Motor neuron (in vitro differentiated cells): ENCODE measurements around the gene CLIP2. TPM values are rescaled to one million over a fixed set of nuclear protein-coding genes. Genes with fewer than 3 reads are reported as not detected.
"Not testable (repeated sequence)": the region's sequence is repeated elsewhere in the genome, so short reads cannot be mapped to it uniquely, and the experiment has no call there.

Source experiments
- ATAC-seq, 8 experiments: fragments of 200-7000 bp; cut with Tn5 transposase; replicated peaks in 6 of 8; 2 replicates each; pipeline ENCODE4 v1.8.0; 2021; ENCODE audit warnings: mild to moderate bottlenecking in 8 of 8, moderate library complexity in 8 of 8
- H3K27ac ChIP-seq, 2 donors: fragments of 250-450 bp; sonication (Bioruptor Pico); 2 replicates each; pipeline ENCODE4 v1.9.0; 2021; ENCODE audit warnings: antibody characterized with exemption in 2 of 2, mild to moderate bottlenecking in 2 of 2, moderate library complexity in 1 of 2
- H3K4me1 ChIP-seq, 2 donors: fragments of 250-450 bp; sonication (Bioruptor Pico); replicated peaks in 1 of 2; 2 replicates each; pipeline ENCODE4 v1.6.1; 2021; ENCODE audit warnings: antibody characterized with exemption in 2 of 2, mild to moderate bottlenecking in 2 of 2, moderate library complexity in 1 of 2
- H3K4me3 ChIP-seq, 5 donors: fragments of 250-450 bp; sonication (Bioruptor Pico); 2 replicates each; pipeline ENCODE4 v1.9.0; 2021; ENCODE audit warnings: antibody characterized with exemption in 5 of 5, mild to moderate bottlenecking in 5 of 5, moderate library complexity in 4 of 5
- WGBS, 10 experiments: fragments of 450-650 bp; shearing (Covaris generic); methylation state at CpG; one replicate each; pipeline ENCODE4 v1.0.0; 2022; 5-methylcytosine and 5-hydroxymethylcytosine counted together
- in situ Hi-C, 9 experiments: fragments of 400-800 bp; cut with MboI; loops; one replicate each; pipeline ENCODE4 v1.15.0; 2021; ENCODE audit warnings: low sequenced_read_pairs in 9 of 9, low pct_unique_long_range_greater_than_20kb in 2 of 9; ENCODE audit not compliant: unreplicated experiment in 9 of 9
- total RNA-seq, 8 experiments: library from RNA; unstranded; fragments of 300-600 nt; gene quantifications; 2 replicates each; pipeline versions ENCODE4 v1.2.3 to v1.2.4, GENCODE V29; 2022

Gene CLIP2
- total RNA-seq, 8 experiments from 2014 or later, result 11.3 to 51.8 (median 32.7) TPM

DNA sequence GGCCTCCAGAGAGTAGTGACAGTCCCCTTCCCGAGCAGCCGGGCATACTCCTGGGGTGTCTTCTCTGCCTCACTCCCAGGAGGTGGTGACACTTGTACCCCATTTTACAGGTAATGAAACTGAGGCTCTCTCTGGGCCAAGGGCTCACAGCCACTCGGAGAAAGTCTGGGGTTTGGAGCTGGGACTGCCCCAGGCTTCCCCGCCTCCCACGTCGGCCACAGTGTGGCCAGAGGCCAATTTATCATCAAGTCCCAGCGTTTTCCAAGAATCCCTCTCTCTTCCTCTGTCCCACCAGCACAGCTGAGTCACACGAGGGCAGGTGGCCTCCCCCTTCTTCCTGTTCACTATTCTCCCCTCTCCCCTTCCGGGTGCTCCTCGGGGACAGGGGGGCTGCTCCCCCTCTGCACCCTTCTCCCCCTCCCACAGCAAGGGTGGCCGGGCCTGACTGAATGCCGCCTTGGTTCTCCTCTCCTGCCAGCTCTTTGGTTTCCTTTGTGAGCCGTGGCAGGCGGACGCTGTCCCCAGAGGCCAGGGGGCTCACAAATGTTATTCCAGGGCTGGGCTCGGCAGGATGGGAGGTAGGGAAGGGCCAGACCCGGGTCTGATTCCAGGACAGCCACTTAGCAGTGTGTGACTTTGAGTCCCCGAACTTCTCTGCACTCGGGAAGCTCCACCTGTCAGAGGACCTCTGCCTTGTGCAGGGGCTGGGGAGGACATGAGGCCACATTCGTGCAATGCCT lies 17.7 kb downstream of the CLIP2 start:
- no peak overlapping the region for H3K4me3 ChIP-seq
- 5 to 39% (median 28%) methylated on average over 2 to 12 of the region's 20 CpGs; no CpG with 5 or more reads in 5 of the 10 experiments for WGBS, 10 experiments
- in situ Hi-C loops, result no loop called here
- peak overlapping the region in 1 of 2 donors; percentile 49 for H3K27ac ChIP-seq
- peak; percentile 51 to 92 (median 85) for ATAC-seq
- H3K4me1 ChIP-seq, result peaks cover 0 to 10% of the 10 kb centered on the region in 2 donors

DNA sequence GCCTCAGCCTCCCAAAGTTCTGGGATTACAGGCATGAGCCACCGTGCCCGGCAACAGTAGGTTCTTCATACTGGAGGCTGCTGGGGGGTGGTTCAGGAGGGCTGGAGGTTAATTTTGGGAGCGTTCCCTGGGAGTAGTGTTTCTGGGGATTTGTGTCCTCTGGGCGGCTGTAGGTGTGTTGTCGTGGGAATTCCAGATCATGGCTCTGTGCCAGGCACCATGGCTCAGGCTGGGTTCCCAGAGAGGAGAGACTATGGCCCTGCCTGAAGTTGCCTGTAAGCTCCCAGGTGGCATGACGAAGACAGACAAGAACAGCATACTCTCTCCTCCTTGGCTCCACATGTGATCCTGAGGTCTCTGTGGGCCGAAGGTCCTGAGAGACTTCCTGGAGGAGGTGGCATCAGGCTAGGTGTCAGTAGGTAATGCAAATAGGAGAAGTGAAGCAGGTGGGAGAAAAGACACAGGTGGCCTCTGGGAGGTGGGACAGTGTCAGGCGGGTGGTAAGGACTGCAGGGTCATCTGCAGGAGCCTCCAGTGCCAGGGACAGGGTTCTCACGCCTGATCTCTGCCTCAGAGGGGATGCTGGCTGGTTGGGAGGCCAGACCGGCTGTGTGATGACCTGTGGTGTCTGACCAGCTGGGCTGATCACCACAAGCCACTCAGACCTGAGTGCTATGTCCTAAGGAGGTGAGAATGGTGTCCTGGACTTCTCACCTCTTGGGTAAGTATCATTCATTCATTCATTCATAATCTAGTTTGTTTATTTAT lies 18.7 kb downstream of the CLIP2 start:
- ATAC-seq, result no peak
- H3K27ac ChIP-seq, result no peak overlapping the region
- no peak overlapping the region for H3K4me3 ChIP-seq
- in situ Hi-C loops, result no loop called here
- H3K4me1 ChIP-seq, result peaks cover 0 to 10% of the 10 kb centered on the region in 2 donors
- 71 to 93% (median 86%) methylated on average over 1 to 5 of the region's 10 CpGs; no CpG with 5 or more reads in 4 of the 10 experiments for WGBS, 10 experiments

DNA sequence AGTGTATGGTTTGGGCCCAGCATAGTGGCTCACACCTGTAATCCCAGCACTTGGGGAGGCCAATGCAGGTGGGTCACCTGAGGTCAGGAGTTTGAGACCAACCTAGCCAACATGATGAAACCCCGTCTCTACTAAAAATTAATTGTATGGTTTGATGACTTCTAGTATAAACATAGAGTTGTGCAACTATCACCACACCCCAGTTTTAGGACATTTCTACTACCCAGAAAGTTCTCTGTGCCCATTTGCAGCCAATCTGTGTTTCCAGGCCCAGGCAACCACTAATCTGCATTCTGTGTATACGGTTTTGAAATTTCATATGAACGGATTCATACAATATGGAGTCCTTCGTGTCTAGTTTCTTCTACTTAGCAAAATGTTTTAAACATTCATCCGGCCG lies 20.0 kb downstream of the CLIP2 start:
- in situ Hi-C loops, result no loop called here
- WGBS, 10 experiments, result 88 to 100% (median 100%) methylated on average over 1 to 6 of the region's 6 CpGs; no CpG with 5 or more reads in 4 of the 10 experiments
- Histone ChIP-seq H3K4me3 (no peak overlapping the region), H3K4me1 (peaks cover 0 to 10% of the 10 kb centered on the region in 2 donors), H3K27ac (no peak overlapping the region)
- no peak for ATAC-seq

DNA sequence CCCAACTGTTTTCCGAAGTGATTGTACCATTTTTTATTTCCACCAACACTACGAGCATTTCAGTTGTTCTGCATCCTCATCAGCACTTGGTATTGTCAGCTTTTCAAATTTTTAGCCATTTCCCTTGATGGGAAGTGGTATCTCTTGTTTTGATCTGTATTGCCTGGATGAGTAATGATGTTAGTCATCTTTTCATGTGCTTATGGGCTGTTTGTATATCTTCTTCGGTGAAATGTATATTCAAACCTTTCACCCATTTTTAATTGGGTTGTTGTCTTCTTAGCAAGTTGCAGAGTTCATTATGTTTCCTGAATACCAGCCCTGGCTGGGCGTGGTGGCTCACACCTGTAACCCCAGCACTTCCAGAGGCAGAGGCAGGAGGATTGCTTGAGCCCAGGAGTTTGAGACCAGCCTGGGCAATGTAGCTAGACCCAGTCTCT lies 22.1 kb downstream of the CLIP2 start:
- H3K27ac ChIP-seq, result no peak overlapping the region
- WGBS, 10 experiments, result 59 to 100% (median 85%) methylated on average over 2 to 4 of the region's 4 CpGs; no CpG with 5 or more reads in 2 of the 10 experiments

DNA sequence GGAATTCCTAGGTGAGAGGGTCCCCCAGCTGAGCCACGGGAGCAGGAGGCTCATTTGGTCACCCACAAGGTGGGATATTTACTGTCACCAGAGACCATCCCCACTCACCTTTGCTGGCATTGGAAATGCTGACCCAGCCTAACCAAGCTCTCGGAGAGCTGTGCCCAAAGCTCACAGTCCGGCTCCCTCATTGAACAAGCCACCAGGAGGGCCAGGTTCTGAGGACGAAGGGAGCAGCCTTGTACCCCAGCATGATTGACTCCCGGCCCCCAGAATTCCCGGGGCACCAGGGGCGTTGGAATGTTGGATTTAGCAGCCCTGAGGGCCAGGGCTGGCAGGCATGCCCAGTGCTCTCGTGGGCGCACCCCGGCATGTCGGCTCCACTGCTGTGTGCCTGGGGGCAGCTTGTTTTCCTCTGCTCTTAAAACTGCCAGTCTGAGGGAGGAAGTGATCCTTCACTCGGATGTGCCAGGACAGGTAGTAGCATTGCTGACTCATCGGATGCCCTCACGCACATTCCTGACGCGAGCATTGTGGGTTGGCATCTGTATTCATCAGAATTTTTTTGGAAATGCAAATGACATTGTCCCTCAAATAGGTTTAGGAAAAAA lies 23.3 kb downstream of the CLIP2 start:
- no peak for ATAC-seq
- 20 to 85% (median 80%) methylated on average over 1 to 10 of the region's 16 CpGs; no CpG with 5 or more reads in 5 of the 10 experiments for WGBS, 10 experiments
- H3K27ac ChIP-seq, result no peak overlapping the region

More for the DNA sequence above, 22.1 kb downstream of the CLIP2 start:
- peaks cover 0 to 14% of the 10 kb centered on the region in 2 donors for H3K4me1 ChIP-seq
- in situ Hi-C loops, result no loop called here
- peak in 1 of 8 experiments; percentile 25 for ATAC-seq
- no peak overlapping the region for H3K4me3 ChIP-seq

DNA sequence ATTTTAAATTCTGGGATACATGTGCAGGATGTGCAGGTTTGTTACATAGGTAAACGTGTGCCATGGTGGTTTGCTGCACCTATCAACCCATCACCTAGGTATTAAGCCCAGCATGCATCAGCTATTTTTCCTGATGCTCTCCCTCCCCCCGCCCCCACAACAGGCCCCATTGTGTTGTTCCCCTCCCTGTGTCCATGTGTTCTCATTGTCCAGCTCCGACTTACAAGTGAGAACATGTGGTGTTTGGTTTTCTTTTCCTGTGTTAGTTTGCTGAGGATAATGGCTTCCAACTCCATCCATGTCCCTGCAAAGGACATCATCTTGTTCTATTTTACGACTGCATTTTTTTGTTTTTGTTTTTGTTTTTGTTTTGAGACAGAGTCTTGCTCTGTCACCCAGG lies 26.7 kb downstream of the CLIP2 start:
- in situ Hi-C loops, H3K4me3 ChIP-seq, H3K4me1 ChIP-seq, H3K27ac ChIP-seq: not testable (repeated sequence)
- peak in 1 of 8 experiments; percentile 22 for ATAC-seq
- 17 to 100% (median 30%) methylated on average over 1 to 2 of the region's 4 CpGs; no CpG with 5 or more reads in 4 of the 10 experiments for WGBS, 10 experiments

More for the DNA sequence above, 23.3 kb downstream of the CLIP2 start:
- in situ Hi-C loops, result no loop called here
- H3K4me3 ChIP-seq, result no peak overlapping the region
- peaks cover 0 to 4% of the 10 kb centered on the region in 2 donors for H3K4me1 ChIP-seq

DNA sequence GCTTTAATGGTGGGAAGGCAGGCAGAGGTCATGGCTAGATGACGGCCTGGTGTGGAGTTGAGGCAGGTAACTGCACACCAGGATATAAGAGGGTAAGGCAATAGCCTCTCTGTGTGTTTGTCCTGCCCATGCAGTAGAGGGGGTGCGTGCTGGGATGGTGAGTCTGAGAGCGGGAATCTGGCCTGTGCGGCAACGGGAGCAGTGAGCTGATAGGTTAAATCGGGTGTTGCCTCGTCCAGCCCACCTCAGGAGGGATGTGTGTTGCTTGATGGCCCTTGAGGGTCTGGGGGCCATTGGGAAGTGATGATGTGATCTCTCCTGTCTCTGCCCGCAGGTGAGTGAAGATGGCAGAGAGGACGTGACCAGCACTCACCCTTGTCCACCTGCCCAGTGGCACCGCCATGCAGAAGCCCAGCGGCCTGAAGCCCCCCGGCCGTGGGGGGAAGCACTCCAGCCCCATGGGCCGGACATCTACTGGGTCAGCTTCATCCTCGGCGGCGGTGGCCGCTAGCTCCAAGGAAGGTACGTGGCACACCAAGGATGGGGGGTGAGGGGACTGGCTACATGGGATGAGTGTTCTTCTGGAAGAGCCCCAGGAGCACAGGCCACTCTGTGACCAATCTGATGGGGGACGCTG lies 28.1 kb downstream of the CLIP2 start:
- H3K4me3 ChIP-seq, result no peak overlapping the region
- peaks cover 0 to 4% of the 10 kb centered on the region in 2 donors for H3K4me1 ChIP-seq
- no peak for ATAC-seq
- 89 to 100% (median 100%) methylated on average over 1 to 7 of the region's 20 CpGs; no CpG with 5 or more reads in 6 of the 10 experiments for WGBS, 10 experiments
- no peak overlapping the region for H3K27ac ChIP-seq
- in situ Hi-C loops, result no loop called here

DNA sequence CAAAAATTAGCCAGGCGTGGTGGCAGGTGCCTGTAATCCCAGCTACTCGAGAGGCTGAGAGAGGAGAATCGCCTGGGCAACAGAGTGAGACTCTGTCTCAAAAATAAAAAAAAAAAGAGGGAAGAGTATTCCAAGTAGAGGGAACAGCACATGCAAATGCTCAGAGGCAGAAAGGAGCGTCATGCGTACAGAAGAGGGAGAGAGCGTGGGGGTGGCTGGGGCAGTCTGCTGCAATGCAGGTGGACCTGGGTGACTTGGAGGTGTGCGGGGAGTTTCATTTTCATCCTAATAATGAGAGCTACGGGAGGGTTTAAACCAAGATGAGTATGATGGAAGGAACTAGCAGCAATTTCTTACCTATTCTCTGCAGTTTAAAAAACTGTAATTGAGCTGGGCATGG lies 28.8 kb downstream of the CLIP2 start:
- no peak for ATAC-seq
- in situ Hi-C loops, result no loop called here
- Histone ChIP-seq H3K27ac (no peak overlapping the region), H3K4me1 (peaks cover 0 to 4% of the 10 kb centered on the region in 2 donors), H3K4me3 (no peak overlapping the region)
- 86 to 98% (median 90%) methylated on average over 3 to 8 of the region's 8 CpGs; no CpG with 5 or more reads in 3 of the 10 experiments for WGBS, 10 experiments

DNA sequence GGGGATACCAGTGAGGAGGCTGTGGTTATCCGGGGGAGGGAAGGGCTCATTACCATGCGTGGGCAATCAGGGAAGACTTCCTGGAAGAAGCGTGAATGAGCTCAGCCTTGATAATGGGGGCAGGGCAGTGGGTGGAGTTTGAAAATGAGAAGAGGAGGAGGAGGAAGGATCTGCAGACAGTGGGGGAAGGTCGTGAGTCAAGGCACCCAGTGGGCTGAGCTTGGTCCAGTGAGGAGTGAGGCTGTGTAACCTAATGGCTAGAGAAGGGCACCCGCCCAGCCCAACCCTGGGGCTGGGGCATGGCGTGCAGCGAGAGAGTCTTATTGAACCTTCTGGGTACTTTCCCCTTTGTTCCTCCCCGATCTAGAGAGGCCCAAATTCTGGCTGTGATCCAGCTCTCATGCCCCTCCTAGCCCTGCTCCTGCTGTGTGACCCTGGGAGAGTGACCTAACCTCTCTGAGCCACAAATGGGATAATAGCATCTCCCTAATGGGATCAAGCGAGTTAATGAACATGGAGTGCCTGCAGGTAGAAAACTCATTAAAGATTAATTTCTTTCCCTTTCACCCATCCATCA lies 31.5 kb downstream of the CLIP2 start:
- 30 to 100% (median 67%) methylated on average over 1 to 5 of the region's 9 CpGs; no CpG with 5 or more reads in 2 of the 10 experiments for WGBS, 10 experiments
- in situ Hi-C loops, result no loop called here
- ATAC-seq, result no peak
- Histone ChIP-seq H3K27ac (no peak overlapping the region), H3K4me3 (no peak overlapping the region), H3K4me1 (peaks cover 0 to 4% of the 10 kb centered on the region in 2 donors)

DNA sequence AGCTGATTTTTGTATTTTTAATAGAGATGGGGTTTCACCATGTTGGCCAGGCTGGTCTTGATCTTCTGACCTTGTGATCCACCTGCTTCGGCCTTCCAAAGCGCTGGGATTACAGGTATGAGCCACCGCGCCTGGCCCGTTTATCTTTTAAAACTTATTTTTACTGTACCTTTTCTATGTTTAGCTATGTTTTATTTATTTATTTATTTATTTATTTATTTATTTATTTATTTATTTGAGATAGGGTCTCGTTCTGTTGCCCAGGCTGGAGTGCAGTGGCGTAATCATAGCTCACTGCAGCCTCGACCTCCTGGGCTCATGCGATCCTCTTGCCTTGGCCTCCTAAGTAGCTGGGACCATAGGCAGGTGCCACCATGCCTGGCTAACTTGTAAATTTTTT lies 33.7 kb downstream of the CLIP2 start:
- 89 to 100% (median 100%) methylated on average over 2 to 9 of the region's 9 CpGs for WGBS, 10 experiments
- in situ Hi-C loops, H3K4me3 ChIP-seq, H3K4me1 ChIP-seq, ATAC-seq, H3K27ac ChIP-seq: not testable (repeated sequence)

DNA sequence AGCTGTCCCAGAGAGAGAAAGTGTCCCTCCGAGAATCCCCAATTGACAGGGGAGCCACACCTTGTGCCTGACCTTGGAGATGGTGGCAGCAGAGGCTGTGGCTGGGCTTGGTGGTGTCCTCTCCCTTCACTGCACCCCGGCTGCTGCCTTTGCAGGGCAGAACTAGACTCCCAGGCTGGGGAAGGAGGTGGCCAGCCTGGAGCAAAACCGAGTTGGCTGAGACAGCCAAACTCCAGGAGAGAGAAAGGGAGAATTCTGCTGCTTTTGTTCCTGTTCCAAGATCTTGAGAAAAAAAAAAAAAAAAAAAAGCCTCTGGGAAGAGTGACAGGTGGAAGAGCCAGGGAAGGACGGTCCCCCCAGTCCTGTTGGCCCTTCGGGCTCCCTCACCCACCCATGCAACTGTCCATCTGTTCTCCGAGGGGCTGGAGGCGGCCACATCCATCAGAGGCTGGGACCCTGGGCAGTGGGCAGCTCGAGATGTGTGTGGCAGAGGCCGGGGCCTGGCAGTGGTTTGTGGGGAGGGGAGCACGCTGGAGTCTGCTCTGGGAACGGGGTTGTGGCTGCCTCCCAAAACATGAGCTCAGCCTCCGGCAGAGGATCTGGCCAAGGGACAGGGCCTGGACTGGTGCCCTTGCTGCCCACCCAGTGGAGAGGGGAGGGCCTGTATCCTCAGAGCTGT lies 35.5 kb downstream of the CLIP2 start:
- H3K4me1 ChIP-seq, result no peaks in the 10 kb centered on the region
- no peak overlapping the region for H3K27ac ChIP-seq
- WGBS, 10 experiments, result 13 to 90% (median 70%) methylated on average over 2 to 3 of the region's 12 CpGs; no CpG with 5 or more reads in 7 of the 10 experiments
- no peak for ATAC-seq
- in situ Hi-C loops, result no loop called here
- H3K4me3 ChIP-seq, result no peak overlapping the region

DNA sequence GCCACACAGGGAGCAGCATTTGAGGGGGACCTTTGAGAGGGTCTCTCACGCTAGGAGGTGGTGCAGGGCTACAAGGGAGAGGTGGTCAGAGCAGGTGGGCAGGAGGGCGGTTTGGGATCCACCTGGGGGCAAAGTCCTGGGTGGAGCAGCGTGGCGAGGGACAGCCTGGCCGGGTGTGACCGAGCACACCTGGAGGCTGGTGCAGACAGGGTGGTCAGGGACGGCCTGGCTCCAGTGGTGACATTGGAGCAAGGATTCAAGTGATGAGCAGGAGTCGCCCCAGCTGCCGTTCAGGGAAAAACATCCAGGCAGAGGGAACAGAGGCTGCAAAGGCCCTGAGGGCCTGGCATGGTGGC lies 36.0 kb downstream of the CLIP2 start:
- in situ Hi-C loops, result no loop called here
- ATAC-seq, result no peak
- WGBS, 10 experiments, result 83 to 100% (median 92%) methylated on average over 1 to 2 of the region's 9 CpGs; no CpG with 5 or more reads in 6 of the 10 experiments
- Histone ChIP-seq H3K4me3 (no peak overlapping the region), H3K27ac (no peak overlapping the region), H3K4me1 (no peaks in the 10 kb centered on the region)
